ENCODE results near the gene DUOX1.

Gene DUOX1

DNA sequence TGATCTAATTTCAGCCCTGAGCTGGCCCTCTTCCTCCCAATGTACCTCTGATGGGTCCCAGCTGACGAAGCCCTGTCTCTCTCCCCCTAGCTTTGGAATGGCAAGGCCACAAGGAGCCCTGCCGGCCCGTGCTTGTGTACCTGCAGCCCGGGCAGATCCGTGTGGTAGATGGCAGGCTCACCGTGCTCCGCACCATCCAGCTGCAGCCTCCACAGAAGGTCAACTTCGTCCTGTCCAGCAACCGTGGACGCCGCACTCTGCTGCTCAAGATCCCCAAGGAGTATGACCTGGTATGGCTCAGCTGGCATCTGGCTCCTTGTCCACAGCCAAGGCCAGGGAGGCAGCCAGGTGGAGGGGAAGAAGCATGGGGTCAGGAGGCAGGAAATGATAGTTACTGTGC, 14.2 kb downstream of the DUOX1 start:
- no peak for DNase-seq (ENCODE audit: low spot score)

DNA sequence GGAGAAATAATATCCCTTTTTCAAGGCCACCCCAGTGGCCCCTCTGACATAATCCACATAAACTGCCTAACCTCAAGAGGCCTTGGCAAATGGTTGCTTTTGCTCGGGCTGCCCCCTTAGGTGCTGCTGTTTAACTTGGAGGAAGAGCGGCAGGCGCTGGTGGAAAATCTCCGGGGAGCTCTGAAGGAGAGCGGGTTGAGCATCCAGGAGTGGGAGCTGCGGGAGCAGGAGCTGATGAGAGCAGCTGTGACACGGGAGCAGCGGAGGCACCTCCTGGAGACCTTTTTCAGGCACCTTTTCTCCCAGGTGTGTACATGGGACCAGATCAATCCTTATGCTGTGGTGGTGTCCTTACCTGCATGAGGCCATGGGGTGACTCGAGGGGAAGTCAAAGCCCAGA, 15.0 kb downstream of the DUOX1 start:
- no peak for DNase-seq (ENCODE audit: low spot score)

DNA sequence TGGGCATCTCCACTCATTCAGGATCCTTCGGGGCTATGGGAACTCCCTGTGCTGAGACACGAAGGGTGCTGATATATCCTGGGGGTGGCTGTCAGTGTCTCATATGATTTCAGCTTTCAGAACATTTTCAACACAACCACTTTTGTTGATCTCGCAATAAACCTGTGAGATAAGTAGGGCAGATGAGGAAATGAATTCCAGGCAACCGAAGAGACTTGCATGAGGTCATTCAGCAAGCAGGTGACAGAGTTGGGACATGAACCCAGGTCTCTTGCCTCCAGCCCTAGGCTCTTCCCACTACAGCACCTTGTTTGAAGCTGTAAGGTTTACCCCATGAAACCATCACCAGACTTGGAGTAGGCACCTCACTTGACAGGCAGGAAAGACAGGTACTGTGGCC, 16.6 kb downstream of the DUOX1 start:
- DNase-seq (ENCODE audit: low spot score), result no peak

DNA sequence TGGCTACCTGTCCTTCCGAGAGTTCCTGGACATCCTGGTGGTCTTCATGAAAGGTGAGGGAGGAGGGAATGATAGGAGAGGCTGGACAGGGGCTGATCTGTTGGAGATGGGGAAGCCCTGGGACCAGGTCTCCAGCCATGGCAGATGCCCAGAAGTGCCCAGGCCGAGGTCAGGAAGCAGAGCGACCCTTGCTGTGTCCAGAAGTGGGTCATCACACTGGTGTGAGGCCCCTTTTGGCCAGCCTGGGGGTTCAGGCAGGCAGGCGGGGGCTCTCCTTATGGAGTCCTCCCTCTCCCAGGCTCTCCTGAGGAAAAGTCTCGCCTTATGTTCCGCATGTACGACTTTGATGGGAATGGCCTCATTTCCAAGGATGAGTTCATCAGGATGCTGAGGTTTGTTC, 17.8 kb downstream of the DUOX1 start:
- DNase-seq (ENCODE audit: low spot score), result no peak

DNA sequence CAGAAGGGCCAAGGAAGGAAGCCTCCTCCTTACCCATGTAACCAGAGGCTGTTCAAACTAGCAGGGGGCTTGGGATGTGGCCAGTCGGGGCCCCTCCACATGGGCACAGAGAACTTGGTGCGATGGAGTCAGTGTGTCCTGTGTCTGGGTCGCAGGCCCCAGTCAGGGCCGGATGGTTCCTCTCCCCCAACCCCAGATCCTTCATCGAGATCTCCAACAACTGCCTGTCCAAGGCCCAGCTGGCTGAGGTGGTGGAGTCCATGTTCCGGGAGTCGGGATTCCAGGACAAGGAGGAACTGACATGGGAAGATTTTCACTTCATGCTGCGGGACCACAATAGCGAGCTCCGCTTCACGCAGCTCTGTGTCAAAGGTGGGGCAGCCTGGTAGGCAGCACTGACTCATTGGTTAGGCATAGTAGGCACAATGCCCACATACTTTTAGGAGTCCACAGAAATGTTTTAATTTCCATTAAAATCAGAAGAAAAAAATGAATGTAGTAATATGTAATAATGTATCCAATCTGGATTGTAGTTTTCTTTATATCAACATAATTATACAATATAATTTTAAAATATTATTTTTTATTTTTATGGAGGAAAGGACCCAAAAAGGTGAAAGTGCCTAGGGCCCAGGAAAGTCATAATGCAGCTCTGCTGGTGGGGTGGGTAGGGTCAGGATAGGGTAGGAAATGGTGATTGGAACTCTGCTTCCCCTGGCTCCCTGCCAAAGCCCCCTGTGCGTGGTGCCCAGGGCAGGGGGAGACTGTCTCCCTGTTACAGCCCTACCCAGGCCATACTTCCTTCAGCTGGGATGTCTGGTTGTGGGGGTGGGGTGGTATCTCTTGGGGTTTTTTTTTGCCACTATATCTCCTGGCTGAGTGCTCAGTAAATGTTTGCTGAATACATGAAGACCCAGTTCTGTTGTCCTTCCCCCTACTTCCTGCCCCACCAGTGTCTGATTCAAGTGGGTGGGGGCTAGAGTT, 18.6 kb downstream of the DUOX1 start:
- no peak for DNase-seq (ENCODE audit: low spot score)

DNA sequence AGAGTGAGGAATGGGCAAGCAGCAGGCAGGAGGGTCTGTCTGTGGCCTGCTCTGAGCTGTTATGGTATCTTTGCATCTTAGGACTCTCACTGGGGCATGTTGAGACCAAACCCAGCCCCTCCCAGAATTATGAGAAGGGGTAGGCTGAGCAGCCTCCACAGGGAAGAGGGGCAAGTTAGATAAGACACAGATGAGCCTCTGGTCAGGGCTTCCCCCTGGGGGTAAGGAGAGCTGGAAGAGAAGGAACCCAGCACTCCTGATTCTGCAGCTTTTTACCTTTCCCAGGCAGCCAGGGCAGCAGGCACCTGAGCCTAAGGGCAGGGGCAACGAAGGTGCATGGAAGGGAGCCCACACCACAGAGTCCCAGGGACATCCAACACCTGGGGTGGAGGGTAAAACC, 19.3 kb downstream of the DUOX1 start:
- no peak for DNase-seq (ENCODE audit: low spot score)

DNA sequence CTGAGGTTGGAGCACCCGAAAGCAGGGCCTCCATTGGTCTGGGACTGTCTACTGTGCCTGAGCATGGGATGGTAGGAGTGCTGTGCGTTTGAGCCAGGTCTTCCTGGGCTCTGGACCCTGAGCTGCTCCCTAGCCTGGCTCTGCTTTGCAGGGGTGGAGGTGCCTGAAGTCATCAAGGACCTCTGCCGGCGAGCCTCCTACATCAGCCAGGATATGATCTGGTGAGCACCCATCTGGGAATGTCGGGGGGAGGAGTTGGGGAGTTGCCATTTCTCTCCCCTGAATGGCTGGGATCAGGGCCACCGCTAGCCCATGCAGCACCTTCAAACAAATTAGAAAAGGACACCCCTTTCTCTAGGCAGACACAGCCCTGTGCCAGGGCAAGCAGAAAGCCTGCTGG, 20.7 kb downstream of the DUOX1 start:
- DNase-seq (ENCODE audit: low spot score), result no peak

DNA sequence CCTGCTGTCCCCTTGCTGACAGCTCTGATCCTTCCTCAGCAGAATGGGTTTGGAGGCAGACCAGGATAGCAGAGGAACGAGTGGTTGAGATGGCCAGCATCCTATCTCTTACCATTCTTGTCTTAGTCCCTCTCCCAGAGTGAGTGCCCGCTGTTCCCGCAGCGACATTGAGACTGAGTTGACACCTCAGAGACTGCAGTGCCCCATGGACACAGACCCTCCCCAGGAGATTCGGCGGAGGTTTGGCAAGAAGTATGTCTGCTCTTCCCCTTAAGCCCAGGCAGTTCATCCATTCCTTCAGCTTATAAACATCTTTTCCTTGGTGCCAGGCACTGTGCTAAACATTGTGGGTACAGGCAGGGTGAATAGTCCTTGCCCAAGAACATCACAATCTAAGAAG, 21.2 kb downstream of the DUOX1 start:
- DNase-seq (ENCODE audit: low spot score), result no peak

DNA sequence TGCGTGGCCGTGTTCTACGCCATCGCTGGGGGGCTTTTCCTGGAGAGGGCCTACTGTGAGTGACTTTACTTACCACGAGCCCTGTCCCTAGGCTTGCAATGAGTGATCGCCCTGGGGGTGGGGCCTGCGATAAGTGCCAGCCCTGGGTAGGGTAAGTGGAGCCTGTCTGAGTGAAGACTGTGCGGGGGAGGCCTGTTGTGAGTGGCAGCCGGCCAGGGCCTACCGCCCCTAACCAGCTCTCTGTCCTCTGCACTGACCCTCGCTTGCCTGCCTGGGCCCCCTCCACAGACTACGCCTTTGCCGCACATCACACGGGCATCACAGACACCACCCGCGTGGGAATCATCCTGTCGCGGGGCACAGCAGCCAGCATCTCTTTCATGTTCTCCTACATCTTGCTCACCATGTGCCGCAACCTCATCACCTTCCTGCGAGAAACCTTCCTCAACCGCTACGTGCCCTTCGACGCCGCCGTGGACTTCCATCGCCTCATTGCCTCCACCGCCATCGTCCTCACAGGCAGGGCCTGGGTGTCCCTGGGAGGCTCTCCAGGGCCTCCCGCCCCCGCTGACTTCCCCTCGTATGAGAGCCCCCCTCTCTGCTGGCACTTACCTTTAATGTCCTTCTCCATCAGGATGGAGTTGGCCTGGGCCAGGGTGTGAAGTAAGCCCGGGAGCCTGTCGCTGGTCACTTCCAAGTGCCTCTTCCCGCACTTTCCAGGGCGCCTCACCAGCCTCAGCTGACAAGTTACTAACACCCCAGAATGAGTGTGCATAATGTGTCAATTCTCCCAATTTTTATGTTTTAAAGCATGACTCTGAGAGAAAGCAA, 22.4 kb downstream of the DUOX1 start:
- no peak for DNase-seq (ENCODE audit: low spot score)

DNA sequence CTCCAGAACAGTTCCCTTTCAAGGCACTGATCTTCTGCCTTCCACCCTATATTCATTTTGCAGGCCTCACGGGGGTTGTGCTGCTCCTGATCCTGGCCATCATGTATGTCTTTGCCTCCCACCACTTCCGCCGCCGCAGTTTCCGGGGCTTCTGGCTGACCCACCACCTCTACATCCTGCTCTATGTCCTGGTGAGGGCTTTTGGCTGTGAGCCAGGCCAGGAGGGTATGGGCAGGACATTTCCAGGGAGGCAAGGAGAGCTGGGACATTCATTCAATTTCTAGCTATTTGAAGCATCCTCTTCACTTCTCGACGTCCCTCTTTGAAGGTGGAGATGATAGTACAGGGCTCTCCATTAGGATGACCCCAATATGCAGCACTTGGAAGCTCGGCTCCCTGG, 25.9 kb downstream of the DUOX1 start:
- DNase-seq (ENCODE audit: low spot score), result no peak

DNA sequence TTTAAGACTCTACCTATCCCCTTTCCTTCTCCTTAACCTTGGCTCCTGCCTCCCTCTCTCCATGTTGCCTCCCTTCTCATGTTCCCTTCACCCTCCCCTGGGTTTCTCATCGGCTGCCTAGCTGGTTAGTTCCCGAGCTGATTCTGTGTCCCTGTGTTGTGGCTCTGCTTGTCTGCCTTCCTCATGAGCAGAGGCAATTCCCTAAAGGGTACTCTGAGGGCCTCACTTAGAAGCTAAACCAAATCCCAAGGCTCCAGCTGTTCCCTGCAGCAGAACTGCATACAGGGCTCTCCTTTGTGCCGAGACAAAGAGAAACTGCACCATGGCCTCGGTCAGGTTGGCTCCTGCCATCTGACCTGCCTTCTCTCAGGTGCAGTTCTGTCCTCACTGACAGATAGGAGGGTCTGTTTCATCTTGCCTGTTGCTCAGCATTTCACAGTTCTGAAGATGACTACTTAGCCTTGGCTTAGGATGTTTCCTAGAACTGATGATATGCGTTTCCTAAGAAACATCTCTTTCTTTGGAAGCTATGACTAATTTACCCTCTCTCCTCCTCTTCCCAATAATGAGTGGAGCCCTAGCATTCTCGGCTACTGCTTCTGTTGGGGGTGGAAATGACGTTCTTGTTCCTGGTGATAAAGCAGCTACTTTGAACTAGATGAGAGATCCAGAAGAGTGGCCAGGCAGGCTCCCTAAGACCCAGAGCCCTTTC, 27.1 kb downstream of the DUOX1 start:
- DNase-seq (ENCODE audit: low spot score), result no peak

DNA sequence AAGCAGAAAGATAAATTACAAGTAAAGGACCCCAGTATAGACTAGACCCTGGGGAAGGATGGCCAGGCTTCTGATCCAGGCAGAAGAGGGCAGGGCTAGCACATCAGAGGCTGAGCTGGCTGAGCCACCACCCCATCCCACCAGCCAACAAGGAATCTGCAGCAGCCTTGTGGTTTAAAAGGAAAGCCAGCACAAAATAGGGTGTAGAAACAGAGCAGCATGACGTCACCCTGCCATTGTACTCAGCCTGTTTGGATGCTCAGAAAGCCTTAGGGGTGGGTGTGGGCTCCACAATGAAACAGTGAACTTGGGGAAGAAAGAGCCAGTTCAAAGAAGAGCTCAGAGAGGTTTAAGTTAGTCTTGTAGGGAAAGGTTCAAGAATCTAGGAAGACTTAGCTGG, 28.2 kb downstream of the DUOX1 start:
- DNase-seq (ENCODE audit: low spot score), result no peak

DNA sequence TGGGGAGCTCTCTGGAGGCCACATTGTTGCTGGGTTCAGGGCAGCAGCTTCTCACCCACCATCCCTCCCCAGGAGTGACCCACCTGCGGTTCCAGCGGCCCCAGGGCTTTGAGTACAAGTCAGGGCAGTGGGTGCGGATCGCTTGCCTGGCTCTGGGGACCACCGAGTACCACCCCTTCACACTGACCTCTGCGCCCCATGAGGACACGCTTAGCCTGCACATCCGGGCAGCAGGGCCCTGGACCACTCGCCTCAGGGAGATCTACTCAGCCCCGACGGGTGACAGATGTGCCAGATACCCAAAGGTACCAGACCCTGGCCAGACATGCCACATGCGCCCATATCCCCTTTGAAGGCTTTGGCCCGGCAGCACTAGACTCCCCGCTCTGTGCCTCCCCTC, 31.9 kb downstream of the DUOX1 start:
- DNase-seq (ENCODE audit: low spot score), result no peak

DNA sequence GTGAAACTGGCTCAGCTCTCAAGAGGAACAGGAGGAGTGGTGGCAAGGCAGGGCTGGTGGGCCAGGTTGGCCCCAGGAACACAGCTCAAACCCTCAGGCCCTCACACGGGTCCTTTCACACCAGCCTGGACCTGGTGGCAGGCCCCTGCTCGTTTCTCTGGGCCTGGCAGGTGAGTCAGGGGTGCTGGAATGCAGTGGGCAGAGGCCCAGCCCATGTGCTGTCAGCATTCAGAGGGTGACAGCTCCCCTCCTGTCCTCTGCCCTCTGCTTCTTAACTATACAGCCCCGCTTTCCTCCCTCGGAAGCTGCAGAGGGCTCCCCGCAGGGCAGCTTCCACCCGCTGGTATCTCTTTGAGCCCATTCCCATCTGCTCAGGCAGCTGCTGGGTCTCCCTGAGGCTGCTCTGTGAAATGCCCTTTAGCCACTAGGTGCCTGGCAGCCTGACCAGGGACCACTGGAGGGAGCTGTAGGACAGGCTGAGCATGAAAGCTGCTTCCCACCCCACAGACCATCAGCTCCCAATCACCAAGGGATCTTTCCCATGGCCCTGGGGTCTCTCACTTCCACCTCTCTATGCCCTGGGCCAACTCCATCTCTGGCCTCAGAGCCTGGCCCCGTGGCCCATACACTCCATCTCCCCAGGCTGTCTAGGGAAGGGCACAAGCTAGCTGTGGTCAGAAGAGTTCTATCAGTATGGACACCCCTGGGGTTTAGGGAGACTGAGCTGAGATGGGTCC, 33.1 kb downstream of the DUOX1 start:
- peak; percentile 83 for DNase-seq (ENCODE audit: low spot score)

DNA sequence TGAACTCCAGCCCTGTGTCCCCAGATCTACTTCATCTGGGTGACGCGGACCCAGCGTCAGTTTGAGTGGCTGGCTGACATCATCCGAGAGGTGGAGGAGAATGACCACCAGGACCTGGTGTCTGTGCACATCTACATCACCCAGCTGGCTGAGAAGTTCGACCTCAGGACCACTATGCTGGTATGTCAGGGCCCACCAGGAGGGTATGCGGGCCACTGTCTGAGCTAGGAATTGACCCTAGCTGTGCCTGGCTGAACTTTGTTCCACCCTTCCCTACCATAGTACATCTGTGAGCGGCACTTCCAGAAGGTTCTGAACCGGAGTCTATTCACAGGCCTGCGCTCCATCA, 33.7 kb downstream of the DUOX1 start:
- no peak for DNase-seq (ENCODE audit: low spot score)

DNA sequence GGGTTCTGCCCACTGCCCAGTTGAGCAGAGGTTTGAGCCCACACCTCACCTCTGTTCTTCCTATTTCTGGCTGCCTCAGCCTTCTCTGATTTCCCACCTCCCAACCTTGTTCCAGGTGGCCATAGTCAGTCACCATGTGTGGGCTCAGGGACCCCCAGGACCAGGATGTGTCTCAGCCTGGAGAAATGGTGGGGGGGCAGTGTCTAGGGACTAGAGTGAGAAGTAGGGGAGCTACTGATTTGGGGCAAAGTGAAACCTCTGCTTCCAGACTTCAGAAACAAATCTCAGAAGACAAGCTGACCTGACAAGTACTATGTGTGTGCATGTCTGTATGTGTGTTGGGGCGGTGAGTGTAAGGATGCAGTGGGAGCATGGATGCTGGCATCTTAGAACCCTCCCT, 35.1 kb downstream of the DUOX1 start:
- no peak for DNase-seq (ENCODE audit: low spot score)

DNA sequence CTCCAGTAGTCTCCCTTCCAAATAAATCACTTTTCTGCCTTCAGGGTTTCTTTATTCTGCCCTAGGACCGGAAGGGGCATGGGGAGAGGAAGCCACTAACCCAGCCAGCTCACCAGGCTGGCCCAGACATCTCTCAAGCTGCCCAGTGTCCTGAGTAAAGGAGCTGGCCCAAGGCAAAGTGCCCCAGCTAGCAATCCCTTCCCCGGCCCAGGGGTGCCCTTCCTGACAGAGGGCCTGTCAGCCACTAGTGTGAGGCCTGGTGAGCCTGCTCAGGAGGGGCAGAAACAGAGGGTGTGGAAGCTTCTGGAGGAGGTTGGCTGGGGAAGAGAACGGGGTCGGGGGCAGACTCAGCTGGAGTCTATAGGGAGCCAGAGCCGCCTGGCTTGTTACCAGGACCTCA, 35.7 kb downstream of the DUOX1 start:
- no peak for DNase-seq (ENCODE audit: low spot score)

DNA sequence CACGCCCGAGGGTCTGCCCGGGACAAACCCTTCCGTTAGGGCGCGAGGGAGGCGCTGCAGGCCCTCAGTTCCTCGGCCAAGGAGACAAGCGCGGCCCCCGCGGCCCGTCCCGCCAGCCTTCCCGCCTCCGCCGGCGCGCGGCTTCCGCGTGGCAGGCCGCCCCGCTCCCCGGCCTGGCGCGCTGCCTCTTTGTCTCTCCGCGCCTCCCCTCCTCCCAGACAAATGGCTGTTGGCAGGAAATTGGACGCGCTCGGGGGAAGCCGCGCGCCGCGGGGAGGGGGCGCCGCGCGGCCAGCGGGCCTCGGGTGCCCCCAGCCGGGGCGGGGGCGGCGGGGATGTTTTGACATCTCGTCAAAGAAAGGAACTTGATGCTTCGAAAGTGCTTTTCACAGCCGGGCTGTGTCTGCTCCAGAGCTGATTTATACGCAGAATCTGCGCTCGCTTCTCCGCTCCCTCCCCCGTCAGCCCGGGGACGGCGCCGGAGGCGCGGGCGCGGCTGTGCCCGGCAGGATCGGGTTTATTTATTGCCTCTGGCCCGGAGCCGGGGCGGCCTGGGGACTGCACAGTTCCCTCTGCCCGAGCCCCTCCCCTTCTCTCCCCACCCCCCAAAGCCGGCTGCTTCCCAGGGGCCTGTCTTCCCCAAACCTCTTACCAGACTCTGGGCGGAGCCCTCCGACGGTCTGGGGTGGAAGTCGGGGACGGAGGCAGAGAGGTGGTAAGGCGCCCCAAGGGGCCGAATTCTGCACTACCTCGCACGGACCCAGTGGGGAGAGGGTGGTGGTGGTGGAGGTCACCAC, 37.2 kb downstream of the DUOX1 start:
- DNase-seq (ENCODE audit: low spot score), result peak; percentile 92

DNA sequence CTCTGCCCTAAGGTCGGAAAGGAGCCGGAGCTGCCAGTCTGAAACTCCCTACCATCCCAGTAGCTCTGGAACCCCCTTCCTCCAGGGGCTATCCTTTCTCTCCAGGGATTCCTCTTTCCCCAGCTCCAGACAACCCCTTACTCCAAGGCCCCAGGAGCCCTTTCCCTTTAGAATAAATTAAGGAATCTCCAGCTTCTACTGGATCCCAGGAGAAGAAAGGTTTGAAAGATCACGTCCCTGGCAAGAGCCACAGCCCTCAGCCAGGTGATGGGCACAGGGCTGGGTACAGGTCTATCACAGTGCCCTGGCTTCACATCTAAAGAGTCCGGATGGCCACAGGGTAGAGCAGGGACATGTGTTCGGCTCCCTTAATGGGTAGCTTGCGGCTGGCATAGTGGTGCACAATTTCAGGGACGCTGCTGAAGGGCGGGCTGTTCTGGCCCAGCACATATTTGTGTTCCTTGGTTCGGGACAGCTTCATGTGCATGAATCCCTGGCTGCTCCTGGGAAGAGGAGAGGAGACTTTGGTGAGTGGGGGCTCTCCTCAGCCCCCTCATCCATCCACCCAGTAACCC, 37.9 kb downstream of the DUOX1 start:
- DNase-seq (ENCODE audit: low spot score), result no peak

DNA sequence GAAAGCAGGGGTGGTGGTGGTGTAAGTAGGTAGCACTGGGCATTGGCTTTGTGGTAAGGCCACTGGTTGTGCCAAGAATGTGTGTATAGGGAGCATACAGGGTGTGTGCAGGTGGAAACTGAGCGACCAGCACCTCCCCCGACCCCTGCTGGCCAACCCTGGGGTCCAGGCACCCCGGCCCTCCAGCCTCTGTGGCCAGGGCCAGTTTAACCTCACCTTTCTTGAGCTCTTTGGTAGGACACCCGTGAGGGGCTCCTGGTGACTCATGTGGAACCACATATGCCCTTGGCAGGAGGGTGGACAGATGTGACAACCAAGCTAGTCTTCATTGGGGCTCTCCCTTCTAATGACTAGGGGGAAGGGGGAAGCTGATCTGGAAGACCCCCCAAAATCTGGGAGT, 38.5 kb downstream of the DUOX1 start:
- DNase-seq (ENCODE audit: low spot score), result no peak
